Lung (tissue), 12 donors: ENCODE measurements around the gene IP6K3. TPM values are rescaled to one million over a fixed set of nuclear protein-coding genes. Genes with fewer than 3 reads are reported as not detected.

ENCODE experiments used
- ATAC-seq: fragments of 200-7000 bp; cut with Tn5 transposase; one replicate; pipeline ENCODE4 v1.9.1; 2020; ENCODE audit warnings: moderate number of reproducible peaks; ENCODE audit not compliant: insufficient read depth, low FRiP score
- DNase-seq, 3 donors: peaks; one replicate each; pipeline ENCODE4 v3.0.0-alpha.2; 2013 to 2017
- H3K27ac ChIP-seq, 2 donors: one replicate each; pipeline ENCODE4 v1.5.1; 2013; ENCODE audit warnings: mild to moderate bottlenecking in 2 of 2, moderate library complexity in 2 of 2, control low read depth in 1 of 2, inconsistent platforms in 1 of 2, low read depth in 1 of 2, low read length in 1 of 2
- H3K27me3 ChIP-seq, 3 donors: one replicate each; pipeline ENCODE4 v1.5.1; 2013; ENCODE audit warnings: low read length in 2 of 3; ENCODE audit not compliant: control insufficient read depth in 3 of 3, insufficient read depth in 3 of 3
- H3K36me3 ChIP-seq, 4 donors: one replicate each; pipeline ENCODE4 v1.5.1; 2013; ENCODE audit warnings: low read length in 4 of 4, mild to moderate bottlenecking in 1 of 4, moderate library complexity in 1 of 4; ENCODE audit not compliant: control insufficient read depth in 4 of 4, insufficient read depth in 4 of 4
- H3K4me1 ChIP-seq, 5 donors: one replicate each; pipeline ENCODE4 v1.5.1; 2013; ENCODE audit warnings: low read length in 5 of 5, mild to moderate bottlenecking in 2 of 5, moderate library complexity in 1 of 5; ENCODE audit not compliant: control insufficient read depth in 5 of 5, insufficient read depth in 5 of 5
- H3K4me3 ChIP-seq: one replicate; pipeline ENCODE4 v1.5.1; 2013; ENCODE audit warnings: mild to moderate bottlenecking, control low read depth, moderate library complexity
- H3K9ac ChIP-seq, 2 donors: one replicate each; pipeline ENCODE4 v1.5.1; 2013; ENCODE audit warnings: low read length in 2 of 2, control low read depth in 1 of 2; ENCODE audit not compliant: insufficient read depth in 1 of 2
- H3K9me3 ChIP-seq, 4 donors: one replicate each; pipeline ENCODE4 v1.5.1; 2013; ENCODE audit warnings: low read length in 3 of 4, mild to moderate bottlenecking in 1 of 4, moderate library complexity in 1 of 4; ENCODE audit not compliant: control insufficient read depth in 4 of 4, insufficient read depth in 3 of 4
- WGBS, 2 donors: extraction: QIAGEN DNeasy Blood & Tissue Kit; methylation state at CpG; one replicate each; pipeline ENCODE4 v1.1.7; 2013; 5-methylcytosine and 5-hydroxymethylcytosine counted together
- polyA plus RNA-seq, 2 donors: library from polyadenylated mRNA; stranded (reverse); fragments of 200-250 nt; gene quantifications; one replicate each; pipeline ENCODE4 v1.2.1, GENCODE V29; 2013
- total RNA-seq, 2 donors: library from RNA; depleted of rRNA in 1 of 2; stranded (reverse); fragments of >200 nt in 1 of 2; gene quantifications; one replicate each; pipeline ENCODE4 v1.2.1, GENCODE V29; 2014 to 2021
- TF ChIP-seq, protein P1 (sequence below): IDR thresholded peaks from 2 replicates; pipeline ENCODE4 v1.5.1; 2012; ENCODE audit warnings: mild to moderate bottlenecking; ENCODE audit errors: control extremely low read depth, extremely low read depth
- donor health status: control.
- donor health status: control.
- donor health status: Bipolar disorder and iron deficiency.
- donor health status: healthy.
- donor health status: DM: yes; HTN: yes; CAD: no.

Gene IP6K3
- total and polyA plus RNA-seq, 4 donors: 1.3 to 3.9 (median 2.5) TPM

DNA sequence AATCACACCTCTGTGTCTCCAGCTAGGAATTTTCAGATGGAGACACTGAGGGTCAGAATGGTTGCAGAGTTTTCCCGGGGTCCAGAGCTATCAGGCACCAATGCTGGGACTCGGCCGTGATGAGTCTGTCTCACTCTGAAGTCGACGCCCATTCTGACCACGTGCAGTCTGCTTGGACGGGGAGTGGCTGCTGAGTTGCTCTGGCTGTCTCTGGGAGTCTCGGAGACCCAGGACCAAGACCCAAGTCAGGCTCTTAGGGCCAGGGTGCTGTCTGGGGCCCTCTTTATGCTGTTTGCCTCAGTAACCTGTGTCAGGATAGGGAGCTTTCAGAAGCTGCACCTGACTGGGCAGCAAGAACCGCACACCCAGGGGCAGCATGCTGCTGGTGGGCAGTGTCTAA lies 4.6 kb downstream of the IP6K3 start:
- Histone ChIP-seq H3K27me3 (no peaks in the 10 kb centered on the region), H3K4me1 (peaks cover 0 to 56% (median 14%) of the 10 kb centered on the region in 5 donors), H3K9me3 (no peaks in the 10 kb centered on the region), H3K4me3 (no peak overlapping the region), H3K36me3 (no peaks in the 10 kb centered on the region), H3K27ac (peak overlapping the region in 1 of 2 donors; percentile 47), H3K9ac (no peak overlapping the region)
- DNase-seq (no peak), ATAC-seq (no peak)
- 60 to 77% methylated on average over 9 of the region's 9 CpGs for WGBS, 2 donors
- TF ChIP-seq, protein P1, sequence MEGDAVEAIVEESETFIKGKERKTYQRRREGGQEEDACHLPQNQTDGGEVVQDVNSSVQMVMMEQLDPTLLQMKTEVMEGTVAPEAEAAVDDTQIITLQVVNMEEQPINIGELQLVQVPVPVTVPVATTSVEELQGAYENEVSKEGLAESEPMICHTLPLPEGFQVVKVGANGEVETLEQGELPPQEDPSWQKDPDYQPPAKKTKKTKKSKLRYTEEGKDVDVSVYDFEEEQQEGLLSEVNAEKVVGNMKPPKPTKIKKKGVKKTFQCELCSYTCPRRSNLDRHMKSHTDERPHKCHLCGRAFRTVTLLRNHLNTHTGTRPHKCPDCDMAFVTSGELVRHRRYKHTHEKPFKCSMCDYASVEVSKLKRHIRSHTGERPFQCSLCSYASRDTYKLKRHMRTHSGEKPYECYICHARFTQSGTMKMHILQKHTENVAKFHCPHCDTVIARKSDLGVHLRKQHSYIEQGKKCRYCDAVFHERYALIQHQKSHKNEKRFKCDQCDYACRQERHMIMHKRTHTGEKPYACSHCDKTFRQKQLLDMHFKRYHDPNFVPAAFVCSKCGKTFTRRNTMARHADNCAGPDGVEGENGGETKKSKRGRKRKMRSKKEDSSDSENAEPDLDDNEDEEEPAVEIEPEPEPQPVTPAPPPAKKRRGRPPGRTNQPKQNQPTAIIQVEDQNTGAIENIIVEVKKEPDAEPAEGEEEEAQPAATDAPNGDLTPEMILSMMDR: no peak

DNA sequence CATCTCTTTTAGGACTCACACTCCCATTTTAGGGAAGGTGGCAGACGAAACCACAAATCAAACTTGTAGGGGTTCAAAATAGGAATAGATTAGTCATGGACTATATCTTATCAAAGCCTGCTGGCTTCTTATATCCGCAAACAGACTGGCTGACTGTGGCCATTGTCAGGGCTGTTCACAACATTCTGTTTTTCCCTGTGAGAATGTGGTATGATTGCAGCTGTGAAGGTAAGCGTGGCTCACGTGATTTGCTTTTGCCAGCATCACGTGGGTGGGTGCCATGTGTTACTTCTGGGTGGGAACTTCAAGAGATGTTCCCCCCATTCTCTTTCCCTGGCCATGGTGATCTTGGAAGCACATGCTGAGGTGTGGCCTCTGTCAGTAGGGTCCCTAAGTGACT lies 5.9 kb downstream of the IP6K3 start:
- TF ChIP-seq, protein P1: no peak
- WGBS, 2 donors: 88 to 90% methylated on average over 5 of the region's 5 CpGs
- Histone ChIP-seq H3K4me1 (peaks cover 0 to 43% (median 12%) of the 10 kb centered on the region in 5 donors), H3K27me3 (no peaks in the 10 kb centered on the region), H3K36me3 (no peaks in the 10 kb centered on the region), H3K4me3 (no peak overlapping the region), H3K9me3 (no peaks in the 10 kb centered on the region), H3K27ac (peak overlapping the region in 1 of 2 donors; percentile 55), H3K9ac (no peak overlapping the region)
- no peak for ATAC-seq
- DNase-seq: no peak

DNA sequence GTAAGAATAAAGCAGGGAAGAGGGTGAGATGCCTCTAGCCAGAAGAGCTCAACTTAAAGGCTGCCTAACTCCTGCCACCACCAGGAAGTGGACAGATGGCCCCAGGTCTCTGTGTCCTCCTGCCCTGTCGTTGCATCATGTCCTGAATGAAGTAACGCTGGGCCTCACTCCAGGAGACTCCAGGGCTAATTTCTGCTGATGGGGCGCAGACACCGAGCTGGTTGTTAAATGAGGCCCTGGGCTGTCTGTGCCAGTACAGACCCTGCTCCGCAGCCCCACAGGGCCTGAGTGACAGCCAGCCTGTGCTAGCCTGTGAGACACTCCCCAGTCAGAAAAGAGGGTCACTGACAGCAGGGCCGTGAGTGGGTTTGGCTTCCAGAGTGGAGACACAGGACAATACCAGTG lies 6.5 kb downstream of the IP6K3 start:
- DNase-seq: peak in 2 of 3 donors; percentile 54 to 65
- Histone ChIP-seq H3K4me3 (no peak overlapping the region), H3K9ac (no peak overlapping the region), H3K27ac (peak overlapping the region; percentile 20 to 55), H3K9me3 (no peaks in the 10 kb centered on the region), H3K36me3 (peaks cover 0 to 1% (median 0%) of the 10 kb centered on the region in 4 donors), H3K27me3 (no peaks in the 10 kb centered on the region), H3K4me1 (peaks cover 0 to 37% (median 10%) of the 10 kb centered on the region in 5 donors)
- ATAC-seq: no peak
- 36 to 42% methylated on average over 6 of the region's 6 CpGs for WGBS, 2 donors
- TF ChIP-seq, protein P1: no peak

DNA sequence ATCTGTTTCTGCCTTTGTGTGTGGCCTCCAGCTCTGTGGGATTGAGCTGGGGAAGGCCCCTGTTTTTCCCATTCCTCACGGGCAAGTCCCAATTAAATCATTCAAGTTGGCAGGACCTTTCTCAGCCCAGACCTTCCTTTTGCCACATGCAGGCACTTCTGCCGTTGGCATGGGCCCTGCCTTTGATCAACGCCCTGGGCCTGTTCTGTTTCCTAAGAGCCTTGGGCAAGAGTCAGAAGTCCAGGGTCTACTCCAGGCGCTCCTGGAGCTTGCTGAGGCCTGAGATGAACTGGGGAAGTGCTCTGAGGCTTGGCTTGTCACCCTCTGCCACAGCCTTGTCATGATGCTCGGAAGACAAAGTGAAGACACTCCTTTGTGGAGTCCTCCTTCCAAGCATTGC lies 7.1 kb downstream of the IP6K3 start:
- H3K9ac ChIP-seq: no peak overlapping the region
- ATAC-seq: no peak
- H3K9me3 ChIP-seq: no peaks in the 10 kb centered on the region
- peaks cover 0 to 32% (median 10%) of the 10 kb centered on the region in 5 donors for H3K4me1 ChIP-seq
- H3K27ac ChIP-seq: peak overlapping the region; percentile 20 to 55
- no peaks in the 10 kb centered on the region for H3K27me3 ChIP-seq
- WGBS, 2 donors: 53 to 77% methylated on average over 5 of the region's 5 CpGs
- DNase-seq: no peak
- TF ChIP-seq, protein P1: no peak
- no peak overlapping the region for H3K4me3 ChIP-seq
- H3K36me3 ChIP-seq: peaks cover 0 to 4% (median 0%) of the 10 kb centered on the region in 4 donors
